ENCODE data around the gene CASP9. TPM values are rescaled to one million over a fixed set of nuclear protein-coding genes. Genes with fewer than 3 reads are reported as not detected.

CASP9 gene
- total and polyA plus RNA-seq, 8 donors = 9.8 to 22.5 (median 19.1) TPM

- ATAC-seq (no peak), DNase-seq (no peak)
- Histone ChIP-seq H3K36me3 (peaks cover 0 to 76% of the 10 kb centered on the region in 2 donors), H3K4me1 (no peaks in the 10 kb centered on the region), H3K4me3 (no peak overlapping the region), H3K27me3 (no peaks in the 10 kb centered on the region), H3K27ac (no peak overlapping the region), H3K9me3 (no peaks in the 10 kb centered on the region)
- intact Hi-C loops (cut with DNase I) = no loop called here
- TF ChIP-seq CTCF (IDR thresholded peaks at IDR 0.05) = no peak
Observed at GRCh38 chr1:15568387-15569073, 44.5 kb upstream of the CASP9 start.

DNA sequence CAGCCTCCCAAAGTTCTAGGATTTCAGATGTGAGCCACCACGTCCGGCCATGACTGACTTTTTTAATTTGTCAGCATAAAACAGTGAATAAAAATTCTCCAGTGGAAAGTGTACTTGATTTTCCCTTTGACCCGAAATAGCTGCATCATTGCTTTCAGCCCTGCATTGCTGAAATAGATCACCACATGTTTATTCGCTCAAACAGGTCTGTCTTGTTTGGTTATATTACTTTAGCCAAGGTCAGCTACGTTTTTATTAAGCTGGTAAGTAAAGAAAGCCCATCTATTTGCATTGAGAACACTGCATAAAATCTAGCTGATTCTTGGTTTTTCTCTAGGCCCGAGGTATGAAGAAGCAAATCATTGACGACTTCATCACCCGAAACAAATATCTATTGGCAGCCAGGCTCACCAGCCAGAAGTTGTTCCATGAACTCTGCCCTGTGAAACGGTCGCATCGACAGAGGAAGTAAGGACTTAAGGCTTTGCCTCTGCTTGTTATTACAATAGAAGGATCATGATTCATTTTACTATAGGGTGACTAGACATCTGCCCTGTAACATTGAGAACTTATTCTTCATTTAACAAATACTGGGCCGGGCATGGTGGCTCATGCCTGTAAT lies 35.3 kb upstream of the CASP9 start:
- peaks cover 0 to 63% of the 10 kb centered on the region in 2 donors for H3K36me3 ChIP-seq
- ATAC-seq (no peak), DNase-seq (no peak)
- intact Hi-C loops (cut with DNase I) = no loop called here
- no peak overlapping the region for H3K4me3 ChIP-seq
- no peak overlapping the region for H3K27ac ChIP-seq
- TF ChIP-seq CTCF (IDR thresholded peaks at IDR 0.05) = no peak
- no peaks in the 10 kb centered on the region for H3K4me1 ChIP-seq
- H3K27me3 ChIP-seq = no peaks in the 10 kb centered on the region
- H3K9me3 ChIP-seq = no peaks in the 10 kb centered on the region

- DNase-seq (no peak), ATAC-seq (no peak)
- Histone ChIP-seq H3K4me1 (no peaks in the 10 kb centered on the region), H3K36me3 (peaks cover 0 to 62% of the 10 kb centered on the region in 2 donors), H3K9me3 (no peaks in the 10 kb centered on the region), H3K27ac (no peak overlapping the region), H3K4me3 (no peak overlapping the region), H3K27me3 (no peaks in the 10 kb centered on the region)
- TF ChIP-seq CTCF (IDR thresholded peaks at IDR 0.05) = no peak
- intact Hi-C loops (cut with DNase I) = no loop called here
Observed at GRCh38 chr1:15558516-15558915, 34.5 kb upstream of the CASP9 start.

GRCh38 chr1:15557594-15557993 lies 33.6 kb upstream of the CASP9 start:
- Histone ChIP-seq H3K9me3 (no peaks in the 10 kb centered on the region), H3K27ac (no peak overlapping the region), H3K36me3 (peaks cover 0 to 58% of the 10 kb centered on the region in 2 donors), H3K4me1 (no peaks in the 10 kb centered on the region), H3K27me3 (no peaks in the 10 kb centered on the region), H3K4me3 (no peak overlapping the region)
- no peak for ATAC-seq
- DNase-seq = no peak
- intact Hi-C loops (cut with DNase I) = no loop called here
- no peak for TF ChIP-seq CTCF (IDR thresholded peaks at IDR 0.05)

DNA sequence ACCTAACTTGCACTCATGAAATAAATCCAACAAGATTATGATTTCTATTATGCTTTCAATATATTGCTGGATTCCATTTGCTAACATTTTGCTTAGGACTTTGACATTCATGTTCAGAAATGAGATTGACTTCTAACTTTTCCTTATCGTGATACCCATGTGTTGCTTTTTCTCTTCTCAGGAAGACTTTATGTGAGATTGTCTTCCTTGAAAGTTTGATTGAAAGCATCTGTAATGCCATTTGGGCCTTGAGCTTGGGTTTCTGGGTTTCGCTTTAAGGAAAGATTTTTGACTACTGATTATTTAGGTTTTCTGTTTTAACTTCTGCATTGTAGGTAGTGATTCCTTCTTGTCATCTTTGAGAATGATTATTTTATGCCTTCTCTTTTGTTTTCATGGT lies 33.0 kb upstream of the CASP9 start:
- no peak overlapping the region for H3K27ac ChIP-seq
- ATAC-seq = no peak
- no peak for DNase-seq
- intact Hi-C loops (cut with DNase I) = no loop called here
- H3K4me3 ChIP-seq = no peak overlapping the region
- no peaks in the 10 kb centered on the region for H3K4me1 ChIP-seq
- no peaks in the 10 kb centered on the region for H3K9me3 ChIP-seq
- peaks cover 0 to 58% of the 10 kb centered on the region in 2 donors for H3K36me3 ChIP-seq
- TF ChIP-seq CTCF (IDR thresholded peaks at IDR 0.05) = no peak
- H3K27me3 ChIP-seq = no peaks in the 10 kb centered on the region

All from left lung (tissue), 10 donors.